Fibroblast of lung (primary cell): ENCODE data around the gene NAIF1. TPM values are rescaled to one million over a fixed set of nuclear protein-coding genes. Genes with fewer than 3 reads are reported as not detected.
A peak's percentile ranks its signal among the peaks of the same experiment; 100 is the strongest.

Experiments used
- DNase-seq, 2 donors: peaks; one replicate each; pipeline versions ENCODE4 v3.0.0 to v3.0.0-alpha.2; 2010; ENCODE audit warnings: low read depth in 2 of 2
- H2AFZ ChIP-seq: 2 replicates; pipeline ENCODE4 v1.5.1; 2012; ENCODE audit warnings: low read length, control low read depth, inconsistent platforms
- H3K27ac ChIP-seq: 2 replicates; pipeline ENCODE4 v1.5.1; 2011; ENCODE audit warnings: low read length, control low read depth; ENCODE audit not compliant: insufficient read depth
- H3K27me3 ChIP-seq: 2 replicates; pipeline ENCODE4 v1.5.1; 2011; ENCODE audit warnings: mild to moderate bottlenecking, low read length; ENCODE audit not compliant: control insufficient read depth, insufficient read depth
- H3K36me3 ChIP-seq: 2 replicates; pipeline ENCODE4 v1.5.1; 2011; ENCODE audit warnings: low read length; ENCODE audit not compliant: control insufficient read depth, insufficient read depth
- H3K4me1 ChIP-seq: 2 replicates; pipeline ENCODE4 v1.5.1; 2011; ENCODE audit warnings: low read length; ENCODE audit not compliant: control insufficient read depth, insufficient read depth; ENCODE audit errors: extremely low read depth
- H3K4me2 ChIP-seq: 2 replicates; pipeline ENCODE4 v1.5.1; 2011; ENCODE audit warnings: low read length, control low read depth; ENCODE audit not compliant: insufficient read depth; ENCODE audit errors: extremely low read depth
- H3K4me3 ChIP-seq, 4 experiments: fragments of 200-600 bp in 1 of 4; sonication (generic) in 1 of 4; replicated peaks in 1 of 4; 2 replicates each; pipeline ENCODE4 v1.5.1; 2011 to 2016; ENCODE audit warnings: low read length in 4 of 4, low read depth in 3 of 4, mild to moderate bottlenecking in 3 of 4, control low read depth in 2 of 4, inconsistent platforms in 1 of 4, mixed read lengths in 1 of 4; ENCODE audit not compliant: insufficient read depth in 1 of 4; ENCODE audit errors: control extremely low read depth in 1 of 4
- H3K79me2 ChIP-seq: 2 replicates; pipeline ENCODE4 v1.5.1; 2012; ENCODE audit warnings: mild to moderate bottlenecking, low read length, inconsistent platforms; ENCODE audit not compliant: control insufficient read depth, insufficient read depth
- H3K9ac ChIP-seq: 2 replicates; pipeline ENCODE4 v1.5.1; 2011; ENCODE audit warnings: mild to moderate bottlenecking, low read length, control low read depth; ENCODE audit not compliant: insufficient read depth
- H3K9me3 ChIP-seq: 2 replicates; pipeline ENCODE4 v1.5.1; 2012; ENCODE audit warnings: low read depth, low read length; ENCODE audit not compliant: control insufficient read depth, insufficient read depth
- H4K20me1 ChIP-seq: 2 replicates; pipeline ENCODE4 v1.5.1; 2011; ENCODE audit warnings: low read length; ENCODE audit not compliant: control insufficient read depth, insufficient read depth; ENCODE audit errors: extremely low read depth
- EZH2 ChIP-seq: IDR thresholded peaks from 2 replicates; pipeline ENCODE4 v1.5.1; 2012; ENCODE audit warnings: low read length, control low read depth, mild to moderate bottlenecking; ENCODE audit errors: missing control alignments
- polyA minus RNA-seq: library from RNA; depleted of rRNA, polyadenylated mRNA; stranded (reverse); fragments of >200 nt; gene quantifications from 2 replicates; pipeline ENCODE4 v1.2.3, GENCODE V29; 2011; ENCODE audit warnings: low replicate concordance
- polyA plus RNA-seq, 2 donors: library from polyadenylated mRNA; depleted of rRNA in 1 of 2; stranded (reverse) in 1 of 2; unstranded in 1 of 2; fragments of >200 nt; gene quantifications; 2 replicates each; pipeline ENCODE4 v1.2.1, GENCODE V29; 2011 to 2012; ENCODE audit warnings: missing spikeins in 1 of 2
- total RNA-seq: library from RNA; depleted of rRNA; stranded (reverse); fragments of >200 nt; gene quantifications from 2 replicates; pipeline ENCODE4 v1.2.1, GENCODE V29; 2014
- TF ChIP-seq, protein P1 (sequence below), 2 donors: IDR thresholded peaks in 1 of 2; conservative IDR thresholded peaks in 1 of 2; 1 replicate in 1 of 2; 2 replicates in 1 of 2; pipeline ENCODE4 v1.5.1; 2011 to 2012; ENCODE audit warnings: low read length in 2 of 2, control low read depth in 1 of 2, inconsistent platforms in 1 of 2, low read depth in 1 of 2, mild to moderate bottlenecking in 1 of 2

NAIF1 gene, protein sequence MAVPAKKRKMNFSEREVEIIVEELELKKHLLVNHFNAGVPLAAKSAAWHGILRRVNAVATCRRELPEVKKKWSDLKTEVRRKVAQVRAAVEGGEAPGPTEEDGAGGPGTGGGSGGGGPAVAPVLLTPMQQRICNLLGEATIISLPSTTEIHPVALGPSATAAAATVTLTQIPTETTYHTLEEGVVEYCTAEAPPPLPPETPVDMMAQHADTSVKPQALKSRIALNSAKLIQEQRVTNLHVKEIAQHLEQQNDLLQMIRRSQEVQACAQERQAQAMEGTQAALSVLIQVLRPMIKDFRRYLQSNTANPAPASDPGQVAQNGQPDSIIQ
- total RNA-seq, result 12.6 and 13.2 TPM in 2 replicates
- polyA plus RNA-seq, result 5.5 and 7.1 TPM in 2 replicates
- polyA plus RNA-seq (2012), result 6.4 and 8.0 TPM in 2 replicates
- polyA minus RNA-seq, result 3.0 and 20.0 TPM in 2 replicates

DNA sequence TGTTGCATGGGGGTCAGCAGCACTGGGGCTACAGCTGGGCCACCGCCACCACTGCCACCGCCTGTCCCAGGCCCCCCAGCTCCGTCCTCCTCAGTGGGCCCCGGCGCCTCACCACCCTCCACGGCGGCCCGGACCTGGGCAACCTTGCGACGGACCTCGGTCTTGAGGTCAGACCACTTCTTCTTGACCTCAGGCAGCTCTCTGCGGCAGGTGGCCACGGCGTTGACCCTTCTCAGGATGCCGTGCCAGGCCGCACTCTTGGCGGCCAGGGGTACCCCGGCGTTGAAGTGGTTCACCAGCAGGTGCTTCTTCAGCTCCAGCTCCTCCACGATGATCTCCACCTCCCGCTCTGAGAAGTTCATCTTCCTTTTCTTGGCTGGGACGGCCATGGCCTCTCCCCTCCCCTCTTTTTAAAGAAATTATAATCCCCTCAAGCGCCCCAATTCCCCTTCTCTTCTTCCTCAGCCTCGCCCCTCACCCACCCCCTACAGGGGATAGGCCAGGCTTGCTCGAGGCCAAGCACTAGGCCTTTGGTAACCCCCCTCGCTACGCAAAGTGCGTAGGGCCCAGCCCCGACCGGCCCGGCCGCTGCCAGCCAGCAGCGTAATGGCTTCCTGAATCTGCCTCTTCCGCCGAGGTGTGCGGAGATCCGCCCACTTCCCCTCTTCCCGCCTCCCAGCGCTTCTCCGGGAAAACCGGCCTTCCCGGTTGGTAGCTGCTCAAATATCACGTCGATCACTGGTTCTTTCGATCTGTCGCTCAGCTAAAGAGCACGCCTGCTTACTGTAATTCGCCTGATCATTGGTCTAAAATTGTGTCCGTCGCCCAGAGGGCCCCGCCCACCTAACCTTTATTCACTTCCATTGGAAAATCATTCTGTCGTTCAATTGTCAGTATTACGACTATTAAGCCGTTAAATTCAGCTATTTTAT lies at the start of gene NAIF1:
Gene NAIF1, minus strand, starts transcription at position 608 of the 932 bp plus-strand sequence. Its CDS starts 219 bp downstream, at position 389.
- peak within 1 kb of the TSS; percentile 99 for H3K27ac ChIP-seq
- H3K4me3 ChIP-seq, result peak within 1 kb of the TSS; percentile 72 to 97 (median 90)
- peaks cover 49% of the 10 kb centered on the region for H3K79me2 ChIP-seq
- H2AFZ ChIP-seq, result peak within 1 kb of the TSS; percentile 63
- TF ChIP-seq, protein P1, sequence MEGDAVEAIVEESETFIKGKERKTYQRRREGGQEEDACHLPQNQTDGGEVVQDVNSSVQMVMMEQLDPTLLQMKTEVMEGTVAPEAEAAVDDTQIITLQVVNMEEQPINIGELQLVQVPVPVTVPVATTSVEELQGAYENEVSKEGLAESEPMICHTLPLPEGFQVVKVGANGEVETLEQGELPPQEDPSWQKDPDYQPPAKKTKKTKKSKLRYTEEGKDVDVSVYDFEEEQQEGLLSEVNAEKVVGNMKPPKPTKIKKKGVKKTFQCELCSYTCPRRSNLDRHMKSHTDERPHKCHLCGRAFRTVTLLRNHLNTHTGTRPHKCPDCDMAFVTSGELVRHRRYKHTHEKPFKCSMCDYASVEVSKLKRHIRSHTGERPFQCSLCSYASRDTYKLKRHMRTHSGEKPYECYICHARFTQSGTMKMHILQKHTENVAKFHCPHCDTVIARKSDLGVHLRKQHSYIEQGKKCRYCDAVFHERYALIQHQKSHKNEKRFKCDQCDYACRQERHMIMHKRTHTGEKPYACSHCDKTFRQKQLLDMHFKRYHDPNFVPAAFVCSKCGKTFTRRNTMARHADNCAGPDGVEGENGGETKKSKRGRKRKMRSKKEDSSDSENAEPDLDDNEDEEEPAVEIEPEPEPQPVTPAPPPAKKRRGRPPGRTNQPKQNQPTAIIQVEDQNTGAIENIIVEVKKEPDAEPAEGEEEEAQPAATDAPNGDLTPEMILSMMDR (conservative IDR thresholded peaks at IDR 0.05 in 1 of 2, IDR thresholded peaks at IDR 0.05 in 1 of 2; ENCODE audit: low read depth in 1 of 2, low read length in 2 of 2), result no peak
- no peak for TF ChIP-seq EZH2
- DNase-seq, result peak; percentile 100
- peak within 1 kb of the TSS; percentile 100 for H3K4me2 ChIP-seq
- H3K36me3 ChIP-seq, result peaks cover 10% of the 10 kb centered on the region
- peak within 1 kb of the TSS; percentile 89 for H3K9ac ChIP-seq
- H4K20me1 ChIP-seq, result no peaks in the 10 kb centered on the region
- H3K27me3 ChIP-seq, result no peaks in the 10 kb centered on the region
- peaks cover 15% of the 10 kb centered on the region for H3K4me1 ChIP-seq
- no peaks in the 10 kb centered on the region for H3K9me3 ChIP-seq

GRCh38 chr9:128116104-128117083 lies 49.3 kb upstream of the NAIF1 start:
- Histone ChIP-seq H3K4me2 (no peak overlapping the region), H3K9ac (no peak overlapping the region), H3K79me2 (no peaks in the 10 kb centered on the region), H4K20me1 (no peaks in the 10 kb centered on the region), H3K4me3 (no peak overlapping the region), H3K27ac (no peak overlapping the region), H2AFZ (no peak overlapping the region), H3K9me3 (no peaks in the 10 kb centered on the region), H3K36me3 (peaks cover 4% of the 10 kb centered on the region), H3K27me3 (no peaks in the 10 kb centered on the region), H3K4me1 (peaks cover 4% of the 10 kb centered on the region)
- TF ChIP-seq EZH2, result no peak
- TF ChIP-seq, protein P1 (conservative IDR thresholded peaks at IDR 0.05 in 1 of 2, IDR thresholded peaks at IDR 0.05 in 1 of 2; ENCODE audit: low read depth in 1 of 2, low read length in 2 of 2), result no peak
- DNase-seq, result no peak
